Transverse colon (tissue), 4 donors: ENCODE measurements around the gene AFM. TPM values are rescaled to one million over a fixed set of nuclear protein-coding genes. Genes with fewer than 3 reads are reported as not detected.

Experiments
- DNase-seq: peaks from one replicate; pipeline ENCODE4 v3.0.0-alpha.2; 2019
- H3K27ac ChIP-seq, 4 donors: fragments of 200-600 bp; sonication (generic); 2 replicates each; pipeline ENCODE4 v1.5.1; 2016 to 2018; ENCODE audit warnings: inconsistent platforms in 4 of 4
- H3K27me3 ChIP-seq: fragments of 200-600 bp; sonication (generic); 2 replicates; pipeline ENCODE4 v1.5.1; 2017; ENCODE audit warnings: inconsistent platforms
- H3K36me3 ChIP-seq, 4 donors: fragments of 200-600 bp; sonication (generic); 2 replicates each; pipeline ENCODE4 v1.5.1; 2017 to 2019; ENCODE audit warnings: inconsistent platforms in 4 of 4
- H3K4me1 ChIP-seq, 4 donors: fragments of 200-600 bp; sonication (generic); 2 replicates each; pipeline ENCODE4 v1.5.1; 2017 to 2020; ENCODE audit warnings: inconsistent platforms in 4 of 4
- H3K4me3 ChIP-seq, 4 donors: fragments of 200-600 bp; sonication (generic); 1 replicate in 1 of 4; 2 replicates in 3 of 4; pipeline versions ENCODE4 v1.5.1 to v1.6.1; 2017 to 2019; ENCODE audit warnings: inconsistent platforms in 4 of 4
- H3K9me3 ChIP-seq, 2 donors: fragments of 200-600 bp; sonication (generic); 2 replicates each; pipeline ENCODE4 v1.5.1; 2017 to 2019; ENCODE audit warnings: inconsistent platforms in 2 of 2
- EP300 ChIP-seq: sonication (generic); formaldehyde crosslinking; IDR thresholded peaks from one replicate; pipeline ENCODE4 v1.6.1; 2017; ENCODE audit warnings: antibody characterized with exemption, low read depth
- POLR2A ChIP-seq: fragments of 450-650 bp; IDR thresholded peaks from one replicate; pipeline ENCODE4 v1.6.1; 2016; ENCODE audit warnings: antibody characterized with exemption, mild to moderate bottlenecking, moderate library complexity
- POLR2AphosphoS5 ChIP-seq, 3 donors: sonication (generic); formaldehyde crosslinking; IDR thresholded peaks; one replicate each; pipeline ENCODE4 v1.6.1; 2016; ENCODE audit warnings: antibody characterized with exemption in 3 of 3
- WGBS, 2 donors: methylation state at CpG; one replicate each; pipeline ENCODE4 v1.1.5; 2018; ENCODE audit warnings: low coverage in 1 of 2; 5-methylcytosine and 5-hydroxymethylcytosine counted together
- in situ Hi-C, 4 donors: fragments of 200-750 bp; cut with MboI; loops; one replicate each; pipeline versions ENCODE4 v1.15.0 to v1.15.1; 2017; ENCODE audit warnings: low sequenced_read_pairs in 3 of 4, low pct_ligation_motif_present in 1 of 4, low pct_unique_long_range_greater_than_20kb in 1 of 4
- intact Hi-C: fragments of 100-400 bp; cut with DNase I; formaldehyde crosslinking; loops from one replicate; pipeline ENCODE4 v1.15.1; 2023; ENCODE audit warnings: low total_unique reads
- total RNA-seq, 4 donors: library from RNA; depleted of rRNA; stranded (reverse); fragments of >200 nt; gene quantifications; one replicate each; pipeline ENCODE4 v1.1.0, GENCODE V29; 2016
- TF ChIP-seq, protein P1 (sequence below), 5 experiments: fragments of 200-600 bp in 3 of 5; fragments of 450-650 bp in 2 of 5; sonication (generic) in 3 of 5; IDR thresholded peaks; 1 replicate in 2 of 5; 2 replicates in 3 of 5; pipeline ENCODE4 v1.5.1; 2016 to 2017; ENCODE audit warnings: antibody characterized with exemption in 5 of 5, inconsistent platforms in 3 of 5, mild to moderate bottlenecking in 2 of 5, moderate library complexity in 1 of 5

AFM gene
- total RNA-seq, 4 donors from 2014 or later: not detected

DNA sequence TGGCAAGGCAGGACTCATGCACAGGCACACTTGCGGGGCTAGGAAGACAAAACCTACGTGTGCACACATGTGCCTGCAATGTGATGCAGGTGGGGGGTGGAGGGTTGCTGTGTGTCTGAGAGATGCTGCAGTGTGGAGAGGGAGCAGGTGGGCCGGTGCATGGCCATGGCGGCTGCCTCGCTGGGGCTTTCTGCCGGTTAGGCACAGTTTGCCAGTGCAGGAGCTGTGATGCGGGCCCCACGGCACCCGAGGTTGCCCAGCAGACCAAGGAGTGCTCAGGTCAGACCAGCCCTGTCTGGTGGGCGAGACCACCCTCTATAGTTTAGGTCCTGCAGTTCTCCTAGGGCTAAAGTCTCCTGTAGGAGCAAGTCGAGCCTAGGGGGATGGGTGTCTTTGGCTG lies 4.4 kb upstream of the AFM start:
- WGBS, 2 donors: 73% methylated on average over 11 of the region's 11 CpGs; no CpG with 5 or more reads in 1 of the 2 donors
- no peaks in the 10 kb centered on the region for H3K4me1 ChIP-seq
- intact Hi-C loops: no loop called here
- H3K36me3 ChIP-seq: no peaks in the 10 kb centered on the region
- in situ Hi-C loops: no loop called here
- peaks cover 0 to 3% of the 10 kb centered on the region in 2 donors for H3K9me3 ChIP-seq
- DNase-seq: no peak
- no peaks in the 10 kb centered on the region for H3K27me3 ChIP-seq
- no peak overlapping the region for H3K27ac ChIP-seq
- no peak overlapping the region for H3K4me3 ChIP-seq
- TF ChIP-seq POLR2A: no peak
- TF ChIP-seq POLR2AphosphoS5 (IDR thresholded peaks at IDR 0.05): no peak
- TF ChIP-seq EP300: no peak
- TF ChIP-seq, protein P1, sequence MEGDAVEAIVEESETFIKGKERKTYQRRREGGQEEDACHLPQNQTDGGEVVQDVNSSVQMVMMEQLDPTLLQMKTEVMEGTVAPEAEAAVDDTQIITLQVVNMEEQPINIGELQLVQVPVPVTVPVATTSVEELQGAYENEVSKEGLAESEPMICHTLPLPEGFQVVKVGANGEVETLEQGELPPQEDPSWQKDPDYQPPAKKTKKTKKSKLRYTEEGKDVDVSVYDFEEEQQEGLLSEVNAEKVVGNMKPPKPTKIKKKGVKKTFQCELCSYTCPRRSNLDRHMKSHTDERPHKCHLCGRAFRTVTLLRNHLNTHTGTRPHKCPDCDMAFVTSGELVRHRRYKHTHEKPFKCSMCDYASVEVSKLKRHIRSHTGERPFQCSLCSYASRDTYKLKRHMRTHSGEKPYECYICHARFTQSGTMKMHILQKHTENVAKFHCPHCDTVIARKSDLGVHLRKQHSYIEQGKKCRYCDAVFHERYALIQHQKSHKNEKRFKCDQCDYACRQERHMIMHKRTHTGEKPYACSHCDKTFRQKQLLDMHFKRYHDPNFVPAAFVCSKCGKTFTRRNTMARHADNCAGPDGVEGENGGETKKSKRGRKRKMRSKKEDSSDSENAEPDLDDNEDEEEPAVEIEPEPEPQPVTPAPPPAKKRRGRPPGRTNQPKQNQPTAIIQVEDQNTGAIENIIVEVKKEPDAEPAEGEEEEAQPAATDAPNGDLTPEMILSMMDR (IDR thresholded peaks at IDR 0.05): no peak

DNA sequence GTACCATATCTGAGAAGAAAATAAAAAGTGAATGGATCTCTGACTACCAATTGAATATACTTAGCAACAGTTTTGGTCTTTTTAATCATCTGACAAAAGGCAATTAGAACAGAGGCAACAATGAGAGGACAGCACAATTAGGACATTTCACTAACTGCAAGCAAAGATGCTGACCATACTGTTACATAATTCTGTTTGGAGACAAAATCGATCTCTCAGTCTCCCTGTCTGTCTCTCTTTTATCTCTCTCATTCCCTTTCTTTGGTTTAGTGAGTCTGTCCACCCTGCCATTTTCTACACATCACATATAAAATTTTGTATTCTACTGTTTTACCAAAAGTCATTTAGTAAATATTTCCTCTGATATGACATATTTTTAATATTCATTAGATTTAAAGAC lies 2.2 kb upstream of the AFM start:
- in situ Hi-C loops (no loop called here), intact Hi-C loops (no loop called here)
- WGBS, 2 donors: 69 to 70% methylated on average over 1 of the region's 1 CpG

DNA sequence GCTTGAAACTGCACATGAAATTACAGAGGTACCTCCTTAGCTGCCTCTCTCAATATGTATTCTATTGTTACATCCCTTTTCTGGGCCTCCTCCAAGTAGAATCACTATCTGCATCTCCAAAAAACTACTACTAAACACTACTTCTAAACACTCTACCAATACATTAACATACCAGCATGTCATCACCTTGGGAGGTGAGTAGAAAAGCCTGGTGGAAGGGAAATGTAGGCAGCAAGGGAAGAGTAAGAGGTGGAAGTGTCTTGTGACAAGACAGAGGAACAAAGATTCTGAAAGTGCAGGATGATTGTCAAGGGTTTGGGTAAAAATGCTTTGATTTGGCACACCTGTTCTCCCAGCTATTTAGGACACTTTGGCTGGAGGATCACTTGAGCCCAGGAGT lies 3.5 kb downstream of the AFM start:
- no peak for DNase-seq
- Histone ChIP-seq H3K27me3 (no peaks in the 10 kb centered on the region), H3K27ac (no peak overlapping the region), H3K9me3 (no peaks in the 10 kb centered on the region), H3K4me1 (no peaks in the 10 kb centered on the region), H3K36me3 (no peaks in the 10 kb centered on the region), H3K4me3 (no peak overlapping the region)
- TF ChIP-seq, protein P1 (IDR thresholded peaks at IDR 0.05): no peak
- TF ChIP-seq POLR2AphosphoS5 (IDR thresholded peaks at IDR 0.05) (no peak), POLR2A (no peak), EP300 (no peak)
- intact Hi-C loops (no loop called here), in situ Hi-C loops (no loop called here)

More for the DNA sequence above, 2.2 kb upstream of the AFM start:
- TF ChIP-seq POLR2AphosphoS5 (IDR thresholded peaks at IDR 0.05): no peak
- TF ChIP-seq POLR2A: no peak
- TF ChIP-seq, protein P1 (IDR thresholded peaks at IDR 0.05): no peak
- TF ChIP-seq EP300: no peak
- no peak for DNase-seq
- H3K4me1 ChIP-seq: no peaks in the 10 kb centered on the region
- H3K36me3 ChIP-seq: no peaks in the 10 kb centered on the region
- peaks cover 0 to 3% of the 10 kb centered on the region in 2 donors for H3K9me3 ChIP-seq
- no peak overlapping the region for H3K4me3 ChIP-seq
- no peak overlapping the region for H3K27ac ChIP-seq
- no peaks in the 10 kb centered on the region for H3K27me3 ChIP-seq

DNA sequence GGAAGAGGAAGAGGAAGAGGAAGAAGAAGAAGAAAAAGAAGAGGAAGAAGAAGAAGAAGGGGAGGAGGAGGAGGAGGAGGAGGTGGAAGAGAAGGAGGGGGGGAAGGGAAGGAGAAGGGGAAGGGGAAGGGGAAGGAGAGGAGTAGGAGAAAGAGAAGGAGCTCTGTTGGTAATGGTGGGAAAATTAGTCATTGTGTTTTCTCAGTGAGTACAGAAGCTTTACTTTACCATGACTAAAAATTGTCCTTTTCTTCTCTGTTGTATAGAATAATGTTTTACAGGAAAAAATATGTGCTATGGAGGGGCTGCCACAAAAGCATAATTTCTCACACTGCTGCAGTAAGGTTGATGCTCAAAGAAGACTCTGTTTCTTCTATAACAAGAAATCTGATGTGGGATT lies 4.1 kb downstream of the AFM start:
- no peaks in the 10 kb centered on the region for H3K36me3 ChIP-seq
- DNase-seq: no peak
- no peak overlapping the region for H3K4me3 ChIP-seq
- H3K4me1 ChIP-seq: no peaks in the 10 kb centered on the region
- no peak for TF ChIP-seq POLR2A
- TF ChIP-seq, protein P1 (IDR thresholded peaks at IDR 0.05): no peak
- no peak for TF ChIP-seq POLR2AphosphoS5 (IDR thresholded peaks at IDR 0.05)
- no peak for TF ChIP-seq EP300
- intact Hi-C loops: no loop called here
- H3K9me3 ChIP-seq: no peaks in the 10 kb centered on the region
- no peak overlapping the region for H3K27ac ChIP-seq
- H3K27me3 ChIP-seq: no peaks in the 10 kb centered on the region
- in situ Hi-C loops: no loop called here
